ENCODE data around the gene SH2B3. TPM values are rescaled to one million over a fixed set of nuclear protein-coding genes. Genes with fewer than 3 reads are reported as not detected.

SH2B3 gene
- total RNA-seq, 2 donors from 2014 or later = 42.6 to 47.4 TPM

- no peaks in the 10 kb centered on the region for H3K9me3 ChIP-seq
- peaks cover 4 to 95% of the 10 kb centered on the region in 2 donors for H3K4me1 ChIP-seq
- peak overlapping the region; percentile 61 to 84 for H3K27ac ChIP-seq
- H3K4me3 ChIP-seq = no peak overlapping the region
- peaks cover 42% of the 10 kb centered on the region for H3K36me3 ChIP-seq
- DNase-seq (ENCODE audit: low spot score) = peak; percentile 71
- H3K27me3 ChIP-seq = no peaks in the 10 kb centered on the region
- TF ChIP-seq, protein P1, sequence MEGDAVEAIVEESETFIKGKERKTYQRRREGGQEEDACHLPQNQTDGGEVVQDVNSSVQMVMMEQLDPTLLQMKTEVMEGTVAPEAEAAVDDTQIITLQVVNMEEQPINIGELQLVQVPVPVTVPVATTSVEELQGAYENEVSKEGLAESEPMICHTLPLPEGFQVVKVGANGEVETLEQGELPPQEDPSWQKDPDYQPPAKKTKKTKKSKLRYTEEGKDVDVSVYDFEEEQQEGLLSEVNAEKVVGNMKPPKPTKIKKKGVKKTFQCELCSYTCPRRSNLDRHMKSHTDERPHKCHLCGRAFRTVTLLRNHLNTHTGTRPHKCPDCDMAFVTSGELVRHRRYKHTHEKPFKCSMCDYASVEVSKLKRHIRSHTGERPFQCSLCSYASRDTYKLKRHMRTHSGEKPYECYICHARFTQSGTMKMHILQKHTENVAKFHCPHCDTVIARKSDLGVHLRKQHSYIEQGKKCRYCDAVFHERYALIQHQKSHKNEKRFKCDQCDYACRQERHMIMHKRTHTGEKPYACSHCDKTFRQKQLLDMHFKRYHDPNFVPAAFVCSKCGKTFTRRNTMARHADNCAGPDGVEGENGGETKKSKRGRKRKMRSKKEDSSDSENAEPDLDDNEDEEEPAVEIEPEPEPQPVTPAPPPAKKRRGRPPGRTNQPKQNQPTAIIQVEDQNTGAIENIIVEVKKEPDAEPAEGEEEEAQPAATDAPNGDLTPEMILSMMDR (IDR thresholded peaks at IDR 0.05) = peak in 1 of 2 donors; percentile 14
These were observed 39.4 kb downstream of the SH2B3 start for GRCh38 chr12:111444925-111445725.

- Histone ChIP-seq H3K27ac (peak overlapping the region; percentile 61 to 84), H3K36me3 (peaks cover 49% of the 10 kb centered on the region), H3K4me3 (no peak overlapping the region), H3K9me3 (no peaks in the 10 kb centered on the region), H3K4me1 (peaks cover 4 to 95% of the 10 kb centered on the region in 2 donors), H3K27me3 (no peaks in the 10 kb centered on the region)
- peak; percentile 58 for DNase-seq (ENCODE audit: low spot score)
- TF ChIP-seq, protein P1 (IDR thresholded peaks at IDR 0.05) = no peak
These were observed 40.2 kb downstream of the SH2B3 start for GRCh38 chr12:111445726-111446581.

- no peaks in the 10 kb centered on the region for H3K27me3 ChIP-seq
- H3K4me3 ChIP-seq = no peak overlapping the region
- peaks cover 50% of the 10 kb centered on the region for H3K36me3 ChIP-seq
- peaks cover 4 to 91% of the 10 kb centered on the region in 2 donors for H3K4me1 ChIP-seq
- peak overlapping the region; percentile 84 to 87 for H3K27ac ChIP-seq
- no peaks in the 10 kb centered on the region for H3K9me3 ChIP-seq
- peak; percentile 53 for DNase-seq (ENCODE audit: low spot score)
- TF ChIP-seq, protein P1 (IDR thresholded peaks at IDR 0.05) = no peak
These were observed 41.2 kb downstream of the SH2B3 start for GRCh38 chr12:111446631-111447570.

GRCh38 chr12:111447571-111448265, 42.0 kb downstream of the SH2B3 start:
- H3K4me1 ChIP-seq = peaks cover 4 to 85% of the 10 kb centered on the region in 2 donors
- no peak overlapping the region for H3K4me3 ChIP-seq
- no peaks in the 10 kb centered on the region for H3K9me3 ChIP-seq
- peak overlapping the region; percentile 84 to 87 for H3K27ac ChIP-seq
- DNase-seq (ENCODE audit: low spot score) = peak; percentile 54
- peaks cover 49% of the 10 kb centered on the region for H3K36me3 ChIP-seq
- H3K27me3 ChIP-seq = no peaks in the 10 kb centered on the region
- TF ChIP-seq, protein P1 (IDR thresholded peaks at IDR 0.05) = no peak
